ENCODE results near the gene PEF1.
A peak's percentile ranks its signal among the peaks of the same experiment; 100 is the strongest.
"Not testable (repeated sequence)": the region's sequence is repeated elsewhere in the genome, so short reads cannot be mapped to it uniquely, and the experiment has no call there.

The PEF1 gene

DNA sequence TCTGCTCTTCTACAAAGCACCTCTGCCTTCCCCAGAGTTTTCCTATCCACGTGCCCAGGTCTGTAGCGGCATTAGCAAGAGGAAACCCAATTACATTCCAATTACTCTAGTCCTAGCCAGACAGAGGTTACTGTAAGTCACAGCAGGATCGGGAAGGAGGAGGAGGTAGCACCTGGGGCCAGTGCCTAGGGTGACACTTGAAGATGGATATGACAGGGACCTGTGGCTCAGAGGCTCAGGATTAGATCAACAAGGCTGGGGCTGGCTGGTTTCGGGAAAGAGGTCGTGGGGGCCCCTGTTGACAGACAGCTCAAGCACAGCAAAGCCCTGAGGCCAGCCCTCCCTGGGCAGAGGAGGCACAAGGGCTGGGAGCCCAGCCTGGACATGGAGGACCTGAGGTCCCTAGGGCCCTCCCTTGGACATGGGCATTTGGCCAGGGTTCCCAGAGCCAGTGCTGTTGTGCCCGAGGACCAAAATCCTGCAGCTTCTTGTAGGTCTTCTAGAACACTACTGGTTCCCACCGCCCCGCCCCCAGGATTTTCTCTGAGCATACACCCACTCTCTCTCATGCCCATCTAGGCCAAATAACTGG lies 30.2 kb downstream of the PEF1 start:
- no peak for DNase-seq (ENCODE audit: low read depth in 2 of 2)

GRCh38 chr1:31609514-31610118 lies 35.1 kb downstream of the PEF1 start:
- DNase-seq (ENCODE audit: low read depth in 2 of 2) = no peak

GRCh38 chr1:31607360-31607759 lies 37.3 kb downstream of the PEF1 start:
- DNase-seq (ENCODE audit: low read depth in 2 of 2) = no peak

GRCh38 chr1:31605908-31606427 lies 38.7 kb downstream of the PEF1 start:
- no peak for DNase-seq (ENCODE audit: low read depth in 2 of 2)

GRCh38 chr1:31602081-31602480 lies 42.6 kb downstream of the PEF1 start:
- DNase-seq (ENCODE audit: low read depth in 2 of 2) = no peak

DNA sequence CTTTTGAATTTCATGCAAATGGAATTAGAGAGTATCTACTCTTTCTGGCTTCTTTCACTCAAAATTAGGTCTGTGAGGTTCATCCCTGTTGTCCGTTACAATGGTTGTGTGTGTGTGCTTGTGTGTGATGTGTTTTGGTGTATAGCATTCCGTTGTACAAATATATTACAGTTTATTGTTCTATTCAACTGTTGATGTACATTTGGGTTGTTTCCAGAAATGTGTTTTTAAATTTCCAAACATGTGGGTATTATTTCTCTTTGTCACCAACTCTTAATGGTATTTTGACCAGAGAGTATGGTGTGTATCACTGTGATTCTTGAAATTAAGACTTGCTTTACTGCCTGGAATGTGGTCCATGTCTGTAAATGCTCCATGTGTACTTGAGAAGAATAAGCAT lies 44.0 kb downstream of the PEF1 start:
- DNase-seq (ENCODE audit: low read depth in 2 of 2) = no peak

GRCh38 chr1:31598980-31599379 lies 45.7 kb downstream of the PEF1 start:
- no peak for DNase-seq (ENCODE audit: low read depth in 2 of 2)

DNA sequence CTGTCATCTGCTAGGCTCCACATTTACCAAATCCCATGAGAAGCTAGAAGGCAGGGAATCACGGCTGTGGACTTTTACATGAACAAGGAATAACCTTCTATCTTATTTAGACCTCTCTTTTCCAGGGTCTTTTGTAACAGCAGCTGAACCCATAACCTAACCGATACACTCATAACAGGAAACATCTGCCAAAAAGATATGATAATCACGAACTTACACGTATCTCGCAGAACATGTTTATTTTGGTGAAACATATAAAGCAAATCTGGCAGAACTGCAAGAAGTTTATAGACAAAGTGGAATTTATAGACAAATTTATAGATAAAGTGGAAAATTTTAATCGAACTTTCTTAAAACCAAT lies 48.0 kb downstream of the PEF1 start:
- no peak for DNase-seq (ENCODE audit: low read depth in 2 of 2)

DNA sequence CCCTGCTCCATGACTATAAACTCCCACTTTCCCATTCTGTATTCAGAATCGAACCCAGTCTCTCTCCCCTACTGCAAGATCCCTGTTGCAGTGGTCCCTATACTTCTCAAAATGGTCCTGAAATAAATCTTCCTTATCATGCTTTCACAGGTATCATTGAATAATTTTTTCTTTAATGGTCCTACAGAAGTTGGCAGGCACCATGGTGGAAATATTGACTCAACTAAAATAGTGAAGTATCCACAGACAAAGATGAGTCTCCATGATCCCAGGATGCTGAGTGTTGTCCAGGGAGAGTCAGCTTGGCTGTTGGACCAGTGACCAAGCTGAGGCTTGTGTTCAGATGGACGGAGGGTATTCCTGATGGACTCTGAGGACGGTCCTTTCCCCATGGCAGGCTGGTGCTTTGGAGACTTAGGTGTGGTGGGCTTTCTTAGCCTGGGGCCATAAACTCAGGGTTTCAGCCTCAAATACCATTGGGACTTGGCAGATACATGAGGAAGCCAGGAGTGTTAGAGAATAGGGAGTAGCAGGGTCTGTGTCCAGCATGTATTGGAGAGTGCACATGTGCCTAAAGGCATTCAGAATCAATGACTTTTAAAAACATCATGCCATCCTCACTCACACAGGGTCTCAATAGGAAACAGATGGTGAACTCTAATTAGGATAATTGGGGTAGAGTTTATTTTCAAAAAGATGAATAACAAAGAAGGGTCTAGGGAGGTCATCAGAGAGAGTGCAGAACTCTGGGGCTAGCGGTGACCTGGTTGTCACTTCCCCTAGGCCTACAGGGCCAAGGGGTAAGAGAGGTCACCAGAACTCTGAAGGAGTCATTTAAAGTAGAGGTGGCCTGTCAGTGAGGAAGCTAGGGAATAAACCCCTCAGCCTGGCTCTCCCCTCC lies 48.6 kb downstream of the PEF1 start:
- DNase-seq (ENCODE audit: low read depth in 2 of 2) = no peak

DNA sequence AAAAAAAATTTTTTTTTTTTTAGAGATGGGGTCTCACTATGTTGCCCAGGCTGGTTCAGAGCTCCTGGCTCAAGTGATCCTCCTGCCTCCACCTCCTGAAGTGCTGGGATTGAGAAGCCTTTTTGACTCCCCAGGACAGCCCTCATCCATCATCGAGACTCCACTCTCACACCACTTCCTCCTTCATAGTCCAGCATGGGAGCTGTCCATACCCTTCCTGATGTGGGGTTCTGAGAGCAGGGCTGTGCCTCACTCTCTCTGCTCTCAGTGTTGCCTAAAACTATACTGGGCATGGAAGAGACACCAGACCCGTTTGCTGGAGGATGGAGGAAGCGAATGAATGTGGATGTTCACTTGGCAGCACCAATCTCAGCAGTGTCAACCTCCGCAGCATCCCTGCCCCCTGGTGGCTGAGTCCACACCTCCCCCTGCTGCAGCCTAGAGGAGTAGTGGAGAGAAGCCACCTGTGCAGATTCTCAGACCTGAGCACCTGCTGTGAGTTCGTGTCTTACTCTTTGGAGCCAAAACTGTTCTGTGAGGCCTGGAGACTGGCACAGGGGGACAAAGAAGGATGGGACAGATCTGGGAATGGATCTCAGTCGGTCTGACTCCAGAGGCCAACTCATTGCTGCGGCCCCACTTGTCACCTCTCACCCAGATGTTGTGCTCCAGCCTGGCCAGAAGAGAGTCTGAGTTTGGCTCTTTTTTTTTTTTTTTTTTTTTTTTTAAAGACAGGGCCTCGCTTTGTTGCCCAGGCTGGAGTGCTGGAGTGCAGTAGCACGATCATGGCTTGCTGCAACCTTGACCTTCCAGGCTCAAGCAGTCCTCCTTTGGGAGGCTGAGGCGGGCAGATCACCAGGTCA lies 50.7 kb downstream of the PEF1 start:
- DNase-seq (ENCODE audit: low read depth in 2 of 2) = peak; percentile 60 to 64

GRCh38 chr1:31593136-31593665 lies 51.5 kb downstream of the PEF1 start:
- DNase-seq (ENCODE audit: low read depth in 2 of 2) = no peak

DNA sequence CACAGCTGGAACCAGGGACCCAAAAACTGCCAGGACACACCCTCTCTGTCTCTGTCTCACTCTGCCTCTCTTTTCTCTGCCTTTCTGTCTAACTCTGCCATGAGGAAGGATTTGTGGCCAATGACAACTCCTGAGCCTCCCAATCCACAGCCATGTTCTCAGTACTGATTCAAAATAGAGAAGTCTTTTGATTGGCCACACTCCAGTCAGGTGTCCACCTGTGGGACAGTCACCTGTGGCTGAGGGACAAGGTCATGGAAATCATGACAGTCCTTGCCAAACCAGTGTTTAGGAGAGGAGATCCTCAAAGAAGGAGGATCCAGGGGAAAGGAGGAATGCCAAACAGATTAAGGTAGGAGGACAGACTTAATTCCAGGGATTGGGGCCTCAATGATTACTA lies 52.5 kb downstream of the PEF1 start:
- DNase-seq (ENCODE audit: low read depth in 2 of 2) = no peak

GRCh38 chr1:31591425-31592093 lies 53.1 kb downstream of the PEF1 start:
- DNase-seq (ENCODE audit: low read depth in 2 of 2) = no peak

DNA sequence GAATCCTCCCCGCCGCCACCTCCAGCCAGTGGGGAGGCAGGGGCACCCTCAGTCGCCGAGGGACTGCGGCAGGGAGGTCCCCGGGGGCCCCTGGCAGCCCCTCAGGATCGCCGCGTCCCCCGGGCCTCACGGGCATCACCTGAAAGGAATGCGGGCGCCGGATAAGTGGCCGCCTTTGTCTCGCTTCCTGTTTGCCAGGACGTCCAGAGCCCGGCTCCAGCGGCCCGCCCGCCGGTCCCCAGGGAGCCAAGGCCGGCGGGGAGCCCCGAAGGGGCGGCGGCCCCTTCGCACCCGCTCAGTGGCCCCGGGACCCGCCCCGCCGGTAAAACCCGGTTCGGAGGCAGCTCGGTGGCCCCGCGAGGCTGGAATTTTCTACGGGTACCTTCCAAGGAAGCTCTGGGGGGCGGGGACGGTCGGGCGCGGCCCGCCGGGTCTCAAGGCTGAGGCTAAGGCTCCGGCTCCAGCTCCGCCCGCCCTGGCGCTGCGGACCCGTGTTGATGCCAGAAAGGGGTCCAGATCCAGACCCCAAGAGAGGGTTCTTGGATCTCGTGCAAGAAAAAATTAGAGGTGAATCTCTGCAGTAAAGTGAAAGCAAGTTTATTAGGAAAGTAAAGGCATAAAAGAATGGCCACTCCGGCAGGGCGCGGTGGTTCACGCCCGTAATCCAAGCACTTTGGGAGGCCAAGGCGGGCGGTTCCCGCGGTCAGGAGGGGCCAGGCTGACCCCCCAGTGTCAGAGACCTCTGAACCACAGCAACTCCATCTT lies 55.7 kb downstream of the PEF1 start:
- DNase-seq (ENCODE audit: low read depth in 2 of 2) = no peak

- peak; percentile 13 to 43 for DNase-seq (ENCODE audit: low read depth in 2 of 2)
Measured at GRCh38 chr1:31587720-31588423, 56.8 kb downstream of the PEF1 start.

- DNase-seq (ENCODE audit: low read depth in 2 of 2) = not testable (repeated sequence)
Measured at GRCh38 chr1:31587328-31587699, 57.4 kb downstream of the PEF1 start.

DNA sequence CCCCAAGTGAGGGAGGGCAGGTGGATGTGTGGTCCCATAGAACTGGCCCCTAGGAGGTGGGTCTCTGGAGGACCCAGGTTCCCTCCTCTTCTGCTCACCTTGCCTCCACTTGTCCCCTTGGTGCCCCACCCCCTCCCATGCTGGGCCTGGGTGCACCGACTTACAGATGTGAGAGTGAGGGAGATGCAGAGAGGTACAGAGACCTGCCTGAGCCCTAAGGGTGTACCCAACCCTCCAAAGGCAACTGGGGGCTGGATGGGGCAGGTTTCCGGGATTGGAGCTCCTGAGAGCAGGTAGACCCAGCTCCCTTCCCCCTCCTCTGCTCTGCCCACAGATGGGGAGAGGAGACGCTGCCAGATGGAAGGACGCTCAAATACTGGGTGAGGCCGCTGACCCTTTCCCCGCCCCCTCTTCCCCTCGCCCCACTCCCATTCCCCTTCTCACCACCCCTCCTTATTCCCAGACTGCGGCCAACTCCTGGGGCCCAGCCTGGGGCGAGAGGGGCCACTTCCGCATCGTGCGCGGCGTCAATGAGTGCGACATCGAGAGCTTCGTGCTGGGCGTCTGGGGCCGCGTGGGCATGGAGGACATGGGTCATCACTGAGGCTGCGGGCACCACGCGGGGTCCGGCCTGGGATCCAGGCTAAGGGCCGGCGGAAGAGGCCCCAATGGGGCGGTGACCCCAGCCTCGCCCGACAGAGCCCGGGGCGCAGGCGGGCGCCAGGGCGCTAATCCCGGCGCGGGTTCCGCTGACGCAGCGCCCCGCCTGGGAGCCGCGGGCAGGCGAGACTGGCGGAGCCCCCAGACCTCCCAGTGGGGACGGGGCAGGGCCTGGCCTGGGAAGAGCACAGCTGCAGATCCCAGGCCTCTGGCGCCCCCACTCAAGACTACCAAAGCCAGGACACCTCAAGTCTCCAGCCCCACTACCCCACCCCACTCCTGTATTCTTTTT lies 58.0 kb downstream of the PEF1 start:
- DNase-seq (ENCODE audit: low read depth in 2 of 2) = no peak

- DNase-seq (ENCODE audit: low read depth in 2 of 2) = no peak
Measured at GRCh38 chr1:31585736-31586365, 58.8 kb downstream of the PEF1 start.

Measured in activated CD4-positive, alpha-beta T cell treated with anti-CD3 and anti-CD28 coated beads for 24 hours (primary cell).